SU-DHL-6 (cell line): Measurements from ENCODE around the gene CRMP1.

ENCODE experiments used
- EZH2phosphoT487 ChIP-seq: fragments of 200-600 bp; sonication (generic), shearing (Covaris generic); conservative IDR thresholded peaks from 2 replicates; pipeline ENCODE4 v1.6.1; 2018; ENCODE audit warnings: mild to moderate bottlenecking, antibody characterized with exemption, low read length, moderate library complexity, mixed read lengths
- TF ChIP-seq, protein P1 (sequence below): fragments of 200-600 bp; sonication (generic); IDR thresholded peaks from one replicate; pipeline ENCODE4 v1.5.1; 2017; ENCODE audit warnings: antibody characterized with exemption, mild to moderate bottlenecking, low read length, moderate library complexity; ENCODE audit not compliant: insufficient read depth, poor library complexity, severe bottlenecking

- TF ChIP-seq, protein P1, sequence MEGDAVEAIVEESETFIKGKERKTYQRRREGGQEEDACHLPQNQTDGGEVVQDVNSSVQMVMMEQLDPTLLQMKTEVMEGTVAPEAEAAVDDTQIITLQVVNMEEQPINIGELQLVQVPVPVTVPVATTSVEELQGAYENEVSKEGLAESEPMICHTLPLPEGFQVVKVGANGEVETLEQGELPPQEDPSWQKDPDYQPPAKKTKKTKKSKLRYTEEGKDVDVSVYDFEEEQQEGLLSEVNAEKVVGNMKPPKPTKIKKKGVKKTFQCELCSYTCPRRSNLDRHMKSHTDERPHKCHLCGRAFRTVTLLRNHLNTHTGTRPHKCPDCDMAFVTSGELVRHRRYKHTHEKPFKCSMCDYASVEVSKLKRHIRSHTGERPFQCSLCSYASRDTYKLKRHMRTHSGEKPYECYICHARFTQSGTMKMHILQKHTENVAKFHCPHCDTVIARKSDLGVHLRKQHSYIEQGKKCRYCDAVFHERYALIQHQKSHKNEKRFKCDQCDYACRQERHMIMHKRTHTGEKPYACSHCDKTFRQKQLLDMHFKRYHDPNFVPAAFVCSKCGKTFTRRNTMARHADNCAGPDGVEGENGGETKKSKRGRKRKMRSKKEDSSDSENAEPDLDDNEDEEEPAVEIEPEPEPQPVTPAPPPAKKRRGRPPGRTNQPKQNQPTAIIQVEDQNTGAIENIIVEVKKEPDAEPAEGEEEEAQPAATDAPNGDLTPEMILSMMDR, result no peak
- TF ChIP-seq EZH2phosphoT487, result no peak
Observed at GRCh38 chr4:5815641-5816040, 77.2 kb downstream of the CRMP1 start.
